Measurements from ENCODE around the gene PAX8.

PAX8 gene

DNA sequence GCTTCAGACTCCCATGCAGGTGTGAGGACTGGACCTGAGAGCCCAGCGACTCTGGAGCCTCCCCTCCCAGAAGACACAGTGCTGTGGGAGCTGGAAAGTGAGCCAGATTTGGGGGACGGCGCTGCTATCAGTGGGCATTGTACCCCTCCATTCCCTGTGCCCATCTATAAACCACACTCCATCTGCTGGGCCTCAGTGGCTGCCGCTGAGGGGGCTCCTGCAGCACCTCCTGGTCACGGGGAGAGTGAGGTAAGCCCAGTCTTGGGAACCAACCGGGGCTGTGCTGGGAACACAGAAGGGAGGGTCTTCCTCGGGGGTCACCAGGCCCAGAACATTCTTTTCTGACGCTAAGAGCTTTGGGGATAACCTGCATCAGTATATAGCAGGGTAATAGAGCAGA, 95.5 kb downstream of the PAX8 start:
- no peak for DNase-seq (ENCODE audit: low read depth)

- no peak for DNase-seq (ENCODE audit: low read depth)
These were observed 96.1 kb downstream of the PAX8 start for GRCh38 chr2:113182471-113183260.

DNA sequence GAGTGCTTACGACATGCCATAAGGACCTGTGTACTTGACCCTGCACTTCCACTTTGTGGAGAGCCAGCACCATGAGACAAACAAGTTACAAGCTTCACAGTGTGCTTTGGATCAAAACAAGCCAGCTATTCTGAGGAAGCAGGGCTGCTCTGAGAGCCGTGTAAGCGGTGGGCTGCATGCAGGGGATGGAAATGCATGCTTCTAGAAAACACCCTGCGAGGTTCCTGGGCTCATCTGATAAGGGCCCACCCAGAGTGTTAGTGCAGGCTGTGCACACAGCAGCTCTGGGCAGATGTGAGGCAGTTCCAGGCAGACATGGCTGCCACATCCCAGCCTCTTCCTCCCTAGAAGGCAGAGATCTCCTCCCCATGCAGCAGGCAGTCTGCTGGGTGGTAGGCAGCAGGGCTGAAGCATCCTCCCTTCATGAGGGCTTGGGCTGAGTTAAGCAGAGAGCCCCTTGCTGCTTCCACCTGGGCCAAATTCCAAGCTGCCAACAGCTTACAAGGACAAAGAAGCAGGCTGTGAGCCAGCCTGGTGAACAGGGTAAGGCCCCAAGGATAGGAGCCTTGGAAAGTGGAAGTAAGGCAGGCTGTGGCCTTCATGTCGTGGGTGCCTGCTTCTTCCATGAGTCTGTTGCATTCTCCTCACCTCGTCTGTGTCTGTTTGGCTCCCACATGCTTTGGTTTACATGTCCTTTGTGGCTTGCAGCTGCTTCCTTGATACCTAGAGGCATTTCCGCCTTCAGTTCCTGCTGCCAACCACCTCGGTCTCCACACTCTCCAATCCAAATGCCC, 97.3 kb downstream of the PAX8 start:
- DNase-seq (ENCODE audit: low read depth), result no peak

DNA sequence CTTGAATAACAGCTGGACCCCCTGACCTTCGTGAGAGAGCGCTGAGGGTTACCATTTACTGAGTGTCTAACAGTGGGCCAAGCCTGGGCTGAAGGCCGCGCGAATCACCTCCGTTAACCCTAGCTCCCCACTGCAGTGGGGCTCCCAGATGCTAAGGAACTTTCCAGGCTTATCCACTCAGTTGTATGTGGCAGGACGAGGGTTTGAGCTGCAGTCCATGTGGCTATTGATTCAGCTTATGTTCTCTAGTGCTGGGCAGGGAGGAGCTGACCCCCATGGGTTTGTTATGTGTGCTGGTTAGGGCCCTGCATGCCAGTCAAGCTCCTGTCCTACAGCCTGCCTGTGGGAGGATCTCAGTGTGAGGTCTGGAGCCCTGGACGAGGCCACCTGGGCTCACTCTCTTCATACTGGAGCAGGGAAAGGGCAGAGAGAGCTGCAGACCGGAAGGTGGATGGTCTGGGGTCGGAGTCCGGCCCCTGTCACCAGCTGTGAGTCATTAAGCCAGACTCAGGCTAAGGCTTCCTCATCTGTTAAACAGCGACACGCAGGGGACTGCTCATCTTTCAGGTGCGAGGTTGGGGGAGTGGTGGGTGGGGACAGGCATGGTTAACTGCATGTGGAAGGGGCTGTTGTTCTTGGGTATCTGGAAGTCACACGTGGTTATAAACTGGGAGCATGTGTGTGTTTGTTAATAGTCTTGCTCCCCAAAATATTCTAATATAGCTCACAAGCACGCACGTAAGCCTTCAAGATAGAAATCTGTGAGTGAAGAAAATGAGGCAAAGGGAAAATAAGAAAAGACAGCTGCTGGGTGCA, 98.4 kb downstream of the PAX8 start:
- DNase-seq (ENCODE audit: low read depth), result no peak

DNA sequence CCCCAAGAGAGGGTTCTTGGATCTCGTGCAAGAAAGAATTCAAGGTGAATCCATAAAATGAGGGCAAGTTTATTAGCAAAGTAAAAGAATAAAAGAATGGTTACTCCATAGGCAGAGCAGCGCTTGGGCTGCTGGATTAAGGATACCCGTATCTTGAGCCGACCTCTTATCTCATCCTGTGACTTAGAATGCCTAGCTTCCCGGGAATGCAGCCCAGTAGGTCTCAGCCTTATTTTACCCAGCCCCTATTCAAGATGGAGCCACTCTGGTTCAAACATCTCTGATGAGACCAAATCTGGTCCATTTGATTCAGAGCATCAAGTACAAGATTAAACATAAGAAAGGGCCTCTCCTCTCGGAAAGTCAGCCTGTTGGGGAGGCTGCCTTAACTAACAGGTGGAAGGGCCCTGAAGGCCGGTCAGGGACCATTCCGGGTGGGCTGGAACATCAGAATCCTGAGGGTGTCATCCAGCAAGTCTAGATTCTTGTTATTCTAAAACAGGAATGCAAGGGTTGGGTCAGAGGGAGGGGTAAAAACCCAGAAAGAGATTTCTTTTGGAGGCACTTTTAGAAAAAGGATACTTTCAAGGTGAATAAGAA, 99.2 kb downstream of the PAX8 start:
- no peak for DNase-seq (ENCODE audit: low read depth)

DNA sequence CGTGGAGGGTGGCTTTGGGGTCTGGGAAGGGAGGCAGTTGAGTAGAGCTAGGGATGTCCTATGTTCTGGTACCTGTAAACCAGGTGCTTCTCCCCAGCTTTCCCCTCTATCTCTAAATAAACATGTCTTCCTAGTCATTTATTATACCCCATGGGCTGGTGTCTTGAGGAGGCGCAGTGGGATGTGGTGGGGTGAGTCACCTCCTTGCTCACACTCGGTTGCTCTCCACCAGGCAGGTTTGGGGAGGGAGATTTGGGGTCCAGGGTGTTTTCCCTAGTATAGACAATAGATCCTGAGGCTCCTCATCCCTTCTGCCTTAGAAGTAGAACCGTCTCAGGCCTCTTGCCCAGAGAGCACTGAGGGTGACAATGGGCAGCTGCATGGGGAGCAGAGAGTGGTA, 99.8 kb downstream of the PAX8 start:
- DNase-seq (ENCODE audit: low read depth), result peak; percentile 50

- DNase-seq (ENCODE audit: low read depth), result no peak
These were observed 100.5 kb downstream of the PAX8 start for GRCh38 chr2:113178069-113178746.

- no peak for DNase-seq (ENCODE audit: low read depth)
These were observed 101.9 kb downstream of the PAX8 start for GRCh38 chr2:113176696-113177355.

DNA sequence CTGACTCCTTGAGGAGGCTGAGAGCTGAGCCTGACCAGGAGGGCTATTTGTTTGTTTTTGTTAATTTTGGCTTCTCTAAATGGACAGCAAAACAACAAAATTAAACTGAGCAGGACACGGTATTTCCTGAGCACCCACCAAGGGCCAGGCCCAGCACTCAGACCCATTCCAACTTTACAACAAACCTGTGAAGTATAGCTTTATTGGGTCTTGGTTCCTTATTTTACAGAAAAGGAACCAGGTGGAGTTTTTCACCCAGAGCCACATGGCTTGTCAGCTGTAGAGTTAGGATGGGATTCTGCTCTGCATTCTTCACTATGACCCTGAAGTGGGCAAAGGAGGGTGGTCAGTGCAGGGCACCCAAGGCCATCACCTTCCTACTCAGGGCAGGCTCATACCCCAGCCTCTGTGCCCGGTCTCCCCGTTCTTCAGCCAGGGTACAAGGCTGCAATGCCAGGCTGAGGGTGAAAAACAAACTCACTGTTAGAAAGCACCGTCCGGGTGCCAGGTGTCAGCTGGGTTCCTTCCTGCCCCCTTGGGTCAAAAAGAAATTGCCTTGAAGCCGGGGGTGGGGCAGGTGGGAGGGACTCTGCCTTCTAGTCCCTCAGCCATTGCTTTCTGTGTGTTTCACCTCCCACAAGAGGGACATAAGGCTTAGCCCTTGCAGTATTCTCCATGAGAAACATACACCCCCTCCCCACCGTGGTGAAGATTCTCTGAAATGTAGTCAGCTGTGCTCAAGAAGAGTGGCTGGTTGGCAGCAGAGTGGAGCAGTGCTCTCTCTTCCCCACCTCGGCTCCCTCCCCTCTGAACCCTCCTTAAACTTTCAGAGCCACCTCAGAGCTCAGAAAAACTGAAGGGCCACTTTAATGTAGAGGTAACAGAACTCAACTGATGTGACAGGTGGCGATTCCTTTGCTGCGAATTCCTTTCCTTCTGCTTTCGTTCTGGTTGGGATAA, 102.7 kb downstream of the PAX8 start:
- no peak for DNase-seq (ENCODE audit: low read depth)

GRCh38 chr2:113175042-113175628, 103.6 kb downstream of the PAX8 start:
- peak; percentile 47 for DNase-seq (ENCODE audit: low read depth)

DNA sequence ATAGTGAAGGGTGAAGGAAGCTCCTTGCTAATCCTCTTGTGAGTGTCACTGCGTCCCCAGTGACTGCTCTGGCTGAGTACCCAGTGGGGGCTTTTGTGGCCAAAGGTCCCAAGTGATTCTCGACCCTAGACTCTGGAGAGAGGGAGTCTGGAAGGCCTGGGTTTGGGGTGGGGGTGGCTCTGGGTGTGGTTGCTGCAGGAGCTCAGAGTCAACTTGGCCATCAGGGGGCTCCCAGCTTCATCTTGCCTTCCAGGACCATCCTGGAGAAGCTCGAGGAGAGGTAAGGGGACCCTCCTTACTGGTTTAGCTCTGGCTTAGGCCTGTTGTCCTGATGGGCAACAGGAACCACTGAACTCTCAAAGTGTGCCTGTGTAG, 104.4 kb downstream of the PAX8 start:
- no peak for DNase-seq (ENCODE audit: low read depth)

DNA sequence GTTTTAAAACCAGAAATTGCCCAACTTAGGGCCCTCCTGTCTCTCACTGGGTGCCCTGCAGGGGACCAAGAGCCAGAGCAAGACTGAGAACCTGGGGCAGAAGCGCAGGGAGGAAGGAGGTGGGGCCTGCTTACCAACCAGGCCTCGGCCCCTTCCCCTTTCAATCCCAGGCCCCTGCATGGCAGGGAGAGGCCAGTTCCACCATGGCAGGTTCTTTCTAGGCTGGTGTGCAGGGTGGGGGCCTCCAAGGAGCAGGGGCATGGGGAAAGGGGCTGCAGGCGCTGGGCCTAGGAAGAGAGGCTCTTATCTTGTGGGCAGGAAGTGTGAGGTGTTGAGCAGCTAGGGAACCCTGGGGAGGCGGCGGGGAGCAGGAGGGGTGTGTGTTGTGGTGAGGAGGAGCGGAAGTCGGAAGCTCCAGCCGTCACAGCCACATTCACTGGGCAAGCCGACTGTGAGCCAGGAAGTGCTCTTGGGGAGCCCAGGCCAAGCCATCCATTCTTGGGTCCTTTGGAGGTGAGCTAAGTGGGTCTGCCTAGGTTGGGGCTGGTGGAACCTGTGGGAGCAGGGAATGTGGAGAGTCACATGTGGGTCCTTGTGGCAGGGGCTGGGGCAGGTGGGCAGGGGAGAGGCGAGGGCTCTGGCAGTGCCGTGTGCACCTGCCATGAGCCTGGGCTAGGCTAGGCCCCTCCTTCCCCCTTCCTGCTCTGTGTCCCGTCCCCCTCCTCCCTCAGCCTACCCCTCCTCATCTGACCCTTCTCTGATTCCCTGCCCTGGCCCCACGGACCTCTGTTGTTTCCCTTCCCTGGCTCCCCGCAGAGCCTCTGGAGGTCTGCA, 105.0 kb downstream of the PAX8 start, which contains the start of gene PSD4:
PSD4 (plus strand) TSS at position 430 of the 834 bp plus-strand sequence. CDS start 8,486 bp downstream, outside the sequence.
- DNase-seq (ENCODE audit: low read depth), result peak; percentile 84

DNA sequence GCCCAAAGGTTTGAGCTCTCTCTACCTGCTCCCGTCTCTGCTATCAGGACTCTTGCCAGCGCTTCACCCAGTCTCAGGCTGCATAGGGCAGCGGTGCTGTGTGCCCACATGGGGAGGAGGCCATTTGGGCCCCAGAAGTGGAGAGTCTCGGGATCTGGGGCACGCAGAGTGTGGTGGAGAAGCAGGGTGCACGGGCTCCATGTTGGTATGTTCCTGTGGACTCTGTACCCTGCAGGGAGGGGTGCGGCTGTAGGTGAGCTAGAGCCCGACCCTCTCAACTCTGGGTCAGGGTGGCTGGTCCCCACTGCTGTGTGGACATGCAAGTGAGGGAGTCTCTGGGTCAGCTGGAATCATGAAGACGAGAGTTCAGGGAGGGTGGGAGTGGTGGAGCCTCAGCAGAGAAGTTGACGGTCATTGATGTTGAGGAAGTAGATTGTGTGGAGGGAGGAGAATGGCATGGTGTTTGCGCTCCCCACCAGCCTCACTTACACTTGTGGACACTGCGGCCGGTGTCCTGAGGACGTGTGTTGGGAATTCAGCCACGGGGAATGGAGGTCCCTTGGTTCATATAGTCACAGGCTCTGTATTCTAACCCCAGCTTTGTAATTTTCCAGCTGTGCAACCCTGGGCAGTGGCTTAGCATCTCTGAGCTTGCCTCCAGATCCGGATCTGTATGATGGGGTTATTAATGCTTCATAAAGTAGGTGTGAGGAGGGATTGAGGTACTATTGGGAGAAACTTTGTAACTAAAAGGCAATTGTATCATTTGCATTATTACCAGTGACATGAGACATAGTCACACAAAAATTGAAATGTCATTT, 105.8 kb downstream of the PAX8 start:
- no peak for DNase-seq (ENCODE audit: low read depth)

DNA sequence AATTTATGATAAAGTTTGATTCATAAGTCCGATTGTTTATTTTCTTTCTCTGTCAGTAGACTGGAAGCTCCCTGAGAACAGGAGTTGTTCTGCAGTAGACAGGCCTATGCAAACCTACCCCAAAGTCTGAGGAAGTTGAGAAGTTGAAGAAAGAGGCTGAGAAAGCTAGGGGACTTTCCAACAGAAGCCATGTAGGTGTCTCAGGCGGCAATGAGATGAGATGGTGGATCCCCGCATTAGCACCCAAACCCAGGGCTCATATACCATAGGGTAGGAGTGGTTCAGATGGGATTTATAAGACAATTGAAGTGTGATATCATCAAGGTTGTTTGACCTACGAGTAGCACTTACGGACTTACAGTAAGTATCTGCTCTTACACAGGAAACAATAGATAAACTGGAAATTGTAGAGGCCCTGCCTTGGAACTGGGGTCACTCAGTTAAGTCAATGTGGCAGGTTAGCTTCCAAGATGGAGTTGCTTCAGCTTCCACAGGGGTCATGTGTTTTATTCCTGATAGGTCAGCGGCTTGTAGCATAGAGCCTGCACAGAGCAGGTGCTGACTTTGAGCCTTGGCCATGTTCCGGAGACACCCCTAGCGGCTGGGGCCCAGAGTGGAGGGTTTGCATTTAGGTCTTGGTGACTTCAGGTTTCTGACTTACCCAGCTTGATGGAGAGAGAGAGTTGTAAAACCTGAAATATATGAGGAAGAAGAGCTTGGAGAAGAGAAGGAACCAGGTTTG, 107.2 kb downstream of the PAX8 start:
- no peak for DNase-seq (ENCODE audit: low read depth)

DNA sequence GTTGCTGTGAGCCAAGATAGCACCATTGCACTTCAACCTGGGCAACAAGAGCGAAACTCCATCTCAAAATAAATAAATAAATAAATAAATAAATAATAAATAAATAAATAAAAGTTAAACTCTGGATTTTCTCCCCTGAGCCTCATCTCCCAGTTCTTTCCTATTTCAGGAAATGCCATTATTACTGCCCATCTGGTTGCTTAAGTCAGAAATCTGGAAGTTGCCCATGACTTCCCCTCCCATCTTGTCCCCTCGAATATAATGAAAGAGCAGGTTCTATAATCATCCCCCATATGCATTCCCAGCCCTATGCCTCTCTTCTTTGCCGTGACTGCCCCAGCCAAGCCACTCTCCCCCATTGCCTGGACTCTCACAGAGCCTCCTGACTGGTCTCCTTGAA, 109.1 kb downstream of the PAX8 start:
- DNase-seq (ENCODE audit: low read depth), result no peak

- DNase-seq (ENCODE audit: low read depth), result no peak
These were observed 109.7 kb downstream of the PAX8 start for GRCh38 chr2:113169002-113169530.

- DNase-seq (ENCODE audit: low read depth), result no peak
These were observed 110.8 kb downstream of the PAX8 start for GRCh38 chr2:113167962-113168340.
